GM12801 (cell line): ENCODE data around the gene TRIM6.

Source experiments
- CTCF ChIP-seq: IDR thresholded peaks from one replicate; pipeline ENCODE4 v1.5.1; 2011; ENCODE audit warnings: control low read depth; ENCODE audit not compliant: insufficient read length; ENCODE audit errors: extremely low read depth

The TRIM6 gene

GRCh38 chr11:5564259-5565019, 32.0 kb upstream of the TRIM6 start:
- TF ChIP-seq CTCF, result no peak

GRCh38 chr11:5574654-5575053, 21.8 kb upstream of the TRIM6 start:
- no peak for TF ChIP-seq CTCF

GRCh38 chr11:5575152-5575551, 21.3 kb upstream of the TRIM6 start:
- no peak for TF ChIP-seq CTCF

GRCh38 chr11:5577101-5577500, 19.3 kb upstream of the TRIM6 start:
- no peak for TF ChIP-seq CTCF

- no peak for TF ChIP-seq CTCF
These were observed 15.9 kb upstream of the TRIM6 start, which contains the start of gene OR52B6 for GRCh38 chr11:5580577-5580976. OR52B6 (plus strand) TSS chr11:5580877; CDS start chr11:5580877, 0 bp downstream.

- TF ChIP-seq CTCF, result no peak
These were observed 15.4 kb upstream of the TRIM6 start for GRCh38 chr11:5581014-5581413.

GRCh38 chr11:5591613-5592012, 4.8 kb upstream of the TRIM6 start:
- TF ChIP-seq CTCF, result no peak
